ENCODE data around the gene UBA6.

Gene UBA6

DNA sequence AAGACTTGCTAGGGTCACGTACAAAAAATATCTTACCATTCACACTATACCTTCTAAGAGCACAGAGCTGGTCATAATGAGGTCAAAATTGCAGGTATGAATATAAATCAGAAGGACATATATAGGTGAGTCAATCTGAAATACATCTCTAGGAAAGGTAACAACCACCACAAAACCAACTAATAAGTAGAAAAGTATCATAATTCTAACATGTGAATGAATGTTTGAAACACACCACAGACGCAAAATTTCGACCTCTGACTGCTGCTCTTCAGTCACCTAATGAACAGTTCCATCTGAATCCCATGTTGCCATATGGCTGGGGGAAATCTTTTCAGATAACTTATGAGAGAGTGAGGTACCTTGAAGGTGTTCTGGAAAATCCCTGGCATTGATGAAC is 120.4 kb downstream of the UBA6 start:
- TF ChIP-seq, protein P1, sequence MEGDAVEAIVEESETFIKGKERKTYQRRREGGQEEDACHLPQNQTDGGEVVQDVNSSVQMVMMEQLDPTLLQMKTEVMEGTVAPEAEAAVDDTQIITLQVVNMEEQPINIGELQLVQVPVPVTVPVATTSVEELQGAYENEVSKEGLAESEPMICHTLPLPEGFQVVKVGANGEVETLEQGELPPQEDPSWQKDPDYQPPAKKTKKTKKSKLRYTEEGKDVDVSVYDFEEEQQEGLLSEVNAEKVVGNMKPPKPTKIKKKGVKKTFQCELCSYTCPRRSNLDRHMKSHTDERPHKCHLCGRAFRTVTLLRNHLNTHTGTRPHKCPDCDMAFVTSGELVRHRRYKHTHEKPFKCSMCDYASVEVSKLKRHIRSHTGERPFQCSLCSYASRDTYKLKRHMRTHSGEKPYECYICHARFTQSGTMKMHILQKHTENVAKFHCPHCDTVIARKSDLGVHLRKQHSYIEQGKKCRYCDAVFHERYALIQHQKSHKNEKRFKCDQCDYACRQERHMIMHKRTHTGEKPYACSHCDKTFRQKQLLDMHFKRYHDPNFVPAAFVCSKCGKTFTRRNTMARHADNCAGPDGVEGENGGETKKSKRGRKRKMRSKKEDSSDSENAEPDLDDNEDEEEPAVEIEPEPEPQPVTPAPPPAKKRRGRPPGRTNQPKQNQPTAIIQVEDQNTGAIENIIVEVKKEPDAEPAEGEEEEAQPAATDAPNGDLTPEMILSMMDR (IDR thresholded peaks at IDR 0.05), result no peak
- no peak for TF ChIP-seq ZFX (IDR thresholded peaks at IDR 0.05; ENCODE audit: borderline replicate concordance)
- H3K27ac ChIP-seq, result no peak overlapping the region

DNA sequence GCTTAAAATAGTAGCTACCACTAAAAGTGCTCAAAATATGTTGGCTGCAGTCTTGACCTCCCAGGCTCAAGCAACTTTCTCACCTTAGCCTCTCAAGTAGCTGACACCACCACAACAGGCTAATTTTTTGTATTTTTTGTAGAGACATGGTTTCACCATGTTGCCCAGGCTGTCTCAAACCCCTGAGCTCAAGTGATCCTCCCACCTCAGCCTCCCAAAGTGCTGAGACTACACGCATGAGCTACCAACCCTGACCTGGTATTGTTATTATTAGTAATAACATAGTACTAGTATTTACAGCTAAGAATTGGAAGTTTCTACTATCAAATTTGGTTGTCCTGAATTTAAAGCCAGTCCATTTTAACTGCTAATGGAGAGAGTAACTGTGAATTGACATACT is 124.4 kb downstream of the UBA6 start:
- no peak for TF ChIP-seq ZFX (IDR thresholded peaks at IDR 0.05; ENCODE audit: borderline replicate concordance)
- TF ChIP-seq, protein P1 (IDR thresholded peaks at IDR 0.05), result no peak
- no peak overlapping the region for H3K27ac ChIP-seq

DNA sequence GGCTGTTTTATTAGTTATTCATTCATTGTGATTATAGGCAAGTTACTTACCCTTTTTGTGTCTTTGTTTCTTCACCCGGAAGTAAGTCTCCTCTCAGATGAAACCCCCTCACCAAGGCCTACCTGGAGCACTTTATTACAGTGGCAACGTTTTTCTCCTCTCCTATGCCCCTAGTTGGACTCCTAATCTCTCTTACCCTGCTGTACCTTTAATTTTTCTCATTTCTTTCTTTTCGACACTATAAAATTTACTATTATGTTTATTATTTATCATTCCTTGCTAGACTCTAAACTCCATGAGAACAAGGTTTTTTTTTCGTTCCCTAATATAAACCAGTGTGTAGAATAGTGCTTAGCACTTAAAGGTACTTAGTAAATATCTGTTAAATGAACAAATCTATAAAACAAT is 124.9 kb downstream of the UBA6 start:
- no peak overlapping the region for H3K27ac ChIP-seq
- TF ChIP-seq ZFX (IDR thresholded peaks at IDR 0.05; ENCODE audit: borderline replicate concordance), result no peak
- TF ChIP-seq, protein P1 (IDR thresholded peaks at IDR 0.05), result no peak

DNA sequence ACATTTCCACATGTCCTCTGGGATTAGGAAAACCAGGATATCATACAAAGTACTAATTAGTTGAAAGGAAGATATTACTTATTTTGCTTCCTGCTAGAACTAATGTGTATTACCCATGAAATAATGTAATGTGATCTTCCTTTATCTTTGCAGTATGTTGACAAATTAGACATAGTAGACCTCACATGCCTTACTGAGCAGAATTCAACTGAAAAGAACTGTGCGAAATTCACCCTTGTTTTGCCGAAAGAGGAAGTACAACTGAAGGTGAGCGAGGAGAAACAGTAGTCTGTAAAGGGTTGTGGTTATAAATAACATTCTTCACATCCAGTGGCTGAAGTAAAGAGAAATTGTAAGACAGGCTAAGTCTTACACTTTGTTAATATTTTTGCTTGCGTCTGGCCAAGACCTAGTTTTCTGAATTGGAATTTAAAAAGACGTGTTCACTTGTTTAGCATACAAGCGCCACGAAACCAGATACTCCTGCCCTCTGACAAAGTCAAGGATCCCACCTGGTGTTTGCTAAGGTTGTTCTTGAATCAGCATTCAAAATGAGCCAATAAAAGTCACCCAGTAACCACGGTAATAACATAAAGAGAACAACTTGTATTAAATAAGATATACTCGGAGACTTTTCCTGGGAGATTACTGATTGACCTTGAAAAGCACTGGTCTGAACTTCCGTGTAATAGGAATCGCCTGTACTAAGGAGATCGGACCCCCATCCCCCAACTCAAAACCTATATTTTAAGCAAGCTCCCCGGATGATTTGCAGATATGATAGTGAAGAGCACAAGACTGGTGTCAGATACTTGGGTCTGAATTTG is 125.5 kb downstream of the UBA6 start:
- no peak for TF ChIP-seq ZFX (IDR thresholded peaks at IDR 0.05; ENCODE audit: borderline replicate concordance)
- TF ChIP-seq, protein P1 (IDR thresholded peaks at IDR 0.05), result no peak

DNA sequence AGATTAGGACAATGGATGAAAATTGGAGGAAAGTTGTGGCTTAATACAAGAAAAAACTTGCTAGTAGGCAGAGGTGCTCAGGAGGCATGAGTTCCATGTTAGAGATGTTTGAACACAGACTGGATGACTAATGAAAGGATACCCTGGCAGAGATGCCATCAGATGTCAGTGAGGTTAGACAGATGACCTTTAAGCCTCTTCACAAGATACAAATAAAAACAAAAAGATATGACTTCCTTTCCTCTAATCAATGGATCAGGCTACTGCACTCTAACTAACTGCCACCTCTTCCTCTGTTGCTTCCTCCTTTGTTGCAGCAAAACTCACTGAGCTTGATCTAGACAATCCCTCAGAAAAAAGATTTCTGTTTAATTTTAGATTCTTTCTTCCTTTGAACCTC is 127.8 kb downstream of the UBA6 start:
- H3K27ac ChIP-seq, result no peak overlapping the region
- TF ChIP-seq, protein P1 (IDR thresholded peaks at IDR 0.05), result no peak
- no peak for TF ChIP-seq ZFX (IDR thresholded peaks at IDR 0.05; ENCODE audit: borderline replicate concordance)

More for the DNA sequence above, 125.5 kb downstream of the UBA6 start:
- H3K27ac ChIP-seq, result no peak overlapping the region

DNA sequence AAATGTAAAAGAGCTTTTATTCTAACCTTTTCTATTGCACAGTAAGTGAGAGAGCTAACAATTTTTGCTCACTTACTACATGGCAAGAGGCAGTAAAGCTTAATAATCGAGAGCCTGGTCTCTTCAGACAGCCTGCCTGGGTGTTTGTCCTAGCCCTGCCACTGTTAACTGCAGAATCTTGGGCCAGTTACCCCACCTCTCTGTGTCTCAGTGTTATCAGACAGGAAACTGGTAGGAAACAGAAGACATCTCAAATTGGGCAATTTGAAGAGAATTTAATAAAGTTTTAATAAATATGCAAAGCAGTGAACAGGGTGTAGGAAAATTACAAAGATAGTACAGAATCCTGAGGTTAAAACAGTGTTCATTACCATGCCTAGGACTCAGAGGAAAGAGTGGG is 129.0 kb downstream of the UBA6 start:
- H3K27ac ChIP-seq, result no peak overlapping the region
- TF ChIP-seq ZFX (IDR thresholded peaks at IDR 0.05; ENCODE audit: borderline replicate concordance), result no peak
- TF ChIP-seq, protein P1 (IDR thresholded peaks at IDR 0.05), result no peak

DNA sequence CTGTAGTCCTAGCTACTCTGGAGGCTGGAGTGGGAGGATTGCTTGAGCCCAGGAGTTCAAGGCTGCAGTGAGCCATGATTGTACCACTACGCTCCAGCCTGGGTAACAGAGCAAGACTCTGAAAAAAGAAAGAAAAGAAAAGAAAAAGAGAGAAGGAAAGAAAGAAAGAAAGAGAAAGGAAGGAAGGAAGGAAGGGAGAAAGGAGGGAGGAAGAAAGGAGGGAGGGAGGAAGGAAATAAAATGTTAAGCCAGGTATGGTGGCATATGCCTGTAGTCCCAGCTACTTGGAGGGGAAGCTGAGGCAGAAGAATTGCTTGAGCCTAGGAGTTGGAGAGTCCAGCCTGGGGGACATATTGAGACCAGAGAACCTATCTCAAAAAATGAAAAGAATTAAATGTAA is 130.4 kb downstream of the UBA6 start:
- TF ChIP-seq, protein P1 (IDR thresholded peaks at IDR 0.05), result no peak
- no peak for TF ChIP-seq ZFX (IDR thresholded peaks at IDR 0.05; ENCODE audit: borderline replicate concordance)
- H3K27ac ChIP-seq, result peak overlapping the region; percentile 40
